ENCODE results near the gene ZNF511.

- TF ChIP-seq, protein P1, sequence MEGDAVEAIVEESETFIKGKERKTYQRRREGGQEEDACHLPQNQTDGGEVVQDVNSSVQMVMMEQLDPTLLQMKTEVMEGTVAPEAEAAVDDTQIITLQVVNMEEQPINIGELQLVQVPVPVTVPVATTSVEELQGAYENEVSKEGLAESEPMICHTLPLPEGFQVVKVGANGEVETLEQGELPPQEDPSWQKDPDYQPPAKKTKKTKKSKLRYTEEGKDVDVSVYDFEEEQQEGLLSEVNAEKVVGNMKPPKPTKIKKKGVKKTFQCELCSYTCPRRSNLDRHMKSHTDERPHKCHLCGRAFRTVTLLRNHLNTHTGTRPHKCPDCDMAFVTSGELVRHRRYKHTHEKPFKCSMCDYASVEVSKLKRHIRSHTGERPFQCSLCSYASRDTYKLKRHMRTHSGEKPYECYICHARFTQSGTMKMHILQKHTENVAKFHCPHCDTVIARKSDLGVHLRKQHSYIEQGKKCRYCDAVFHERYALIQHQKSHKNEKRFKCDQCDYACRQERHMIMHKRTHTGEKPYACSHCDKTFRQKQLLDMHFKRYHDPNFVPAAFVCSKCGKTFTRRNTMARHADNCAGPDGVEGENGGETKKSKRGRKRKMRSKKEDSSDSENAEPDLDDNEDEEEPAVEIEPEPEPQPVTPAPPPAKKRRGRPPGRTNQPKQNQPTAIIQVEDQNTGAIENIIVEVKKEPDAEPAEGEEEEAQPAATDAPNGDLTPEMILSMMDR (IDR thresholded peaks at IDR 0.05), result no peak
- TF ChIP-seq ZFX (IDR thresholded peaks at IDR 0.05; ENCODE audit: borderline replicate concordance), result no peak
Measured at GRCh38 chr10:133277993-133278576, 30.6 kb upstream of the ZNF511 start.
